GM18526 (cell line): ENCODE data around the gene MAPKAPK3.

Experiments
- POLR2A ChIP-seq: IDR thresholded peaks from 3 replicates; pipeline ENCODE4 v1.6.1; 2011; ENCODE audit not compliant: insufficient read length; ENCODE audit errors: extremely low read depth

MAPKAPK3 gene

DNA sequence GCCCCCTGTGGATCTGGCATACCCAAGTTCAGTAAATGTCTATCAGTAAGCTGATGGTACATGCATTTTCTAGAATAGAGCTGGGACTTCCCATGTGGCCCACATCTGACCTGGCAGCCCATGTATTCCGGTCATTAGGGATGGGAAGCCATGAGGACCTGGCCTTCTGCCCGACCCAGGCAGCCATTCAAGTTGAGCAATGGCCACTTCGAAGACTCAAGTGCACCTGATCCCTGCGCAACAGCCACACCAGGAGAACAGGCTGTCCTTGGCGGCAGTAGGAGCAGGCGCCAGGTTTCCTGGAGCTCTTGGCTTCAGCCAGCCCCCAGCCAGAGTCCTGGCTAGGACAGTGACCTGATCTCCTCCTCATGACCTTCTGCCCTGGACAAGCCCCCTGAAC is 33.1 kb upstream of the MAPKAPK3 start:
- TF ChIP-seq POLR2A, result no peak

DNA sequence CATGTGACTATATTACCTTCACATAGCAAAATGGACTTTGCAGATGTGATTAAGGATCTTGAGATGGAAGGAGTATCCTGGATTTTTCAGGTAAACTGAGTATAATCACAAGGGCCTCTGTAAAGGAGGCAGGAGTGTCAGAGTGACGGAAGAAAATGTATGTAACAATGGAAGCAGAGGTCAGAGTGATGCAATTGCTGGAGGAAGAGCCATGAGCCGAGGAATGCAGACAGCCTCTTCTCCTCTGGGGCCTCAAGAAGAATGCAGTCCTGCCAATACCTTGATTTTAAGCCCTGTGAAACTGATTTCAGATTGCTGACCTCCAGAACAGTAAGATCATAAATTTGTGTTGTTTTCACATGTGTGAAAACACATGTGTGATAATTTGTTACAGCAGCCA is 32.6 kb upstream of the MAPKAPK3 start:
- TF ChIP-seq POLR2A, result no peak

DNA sequence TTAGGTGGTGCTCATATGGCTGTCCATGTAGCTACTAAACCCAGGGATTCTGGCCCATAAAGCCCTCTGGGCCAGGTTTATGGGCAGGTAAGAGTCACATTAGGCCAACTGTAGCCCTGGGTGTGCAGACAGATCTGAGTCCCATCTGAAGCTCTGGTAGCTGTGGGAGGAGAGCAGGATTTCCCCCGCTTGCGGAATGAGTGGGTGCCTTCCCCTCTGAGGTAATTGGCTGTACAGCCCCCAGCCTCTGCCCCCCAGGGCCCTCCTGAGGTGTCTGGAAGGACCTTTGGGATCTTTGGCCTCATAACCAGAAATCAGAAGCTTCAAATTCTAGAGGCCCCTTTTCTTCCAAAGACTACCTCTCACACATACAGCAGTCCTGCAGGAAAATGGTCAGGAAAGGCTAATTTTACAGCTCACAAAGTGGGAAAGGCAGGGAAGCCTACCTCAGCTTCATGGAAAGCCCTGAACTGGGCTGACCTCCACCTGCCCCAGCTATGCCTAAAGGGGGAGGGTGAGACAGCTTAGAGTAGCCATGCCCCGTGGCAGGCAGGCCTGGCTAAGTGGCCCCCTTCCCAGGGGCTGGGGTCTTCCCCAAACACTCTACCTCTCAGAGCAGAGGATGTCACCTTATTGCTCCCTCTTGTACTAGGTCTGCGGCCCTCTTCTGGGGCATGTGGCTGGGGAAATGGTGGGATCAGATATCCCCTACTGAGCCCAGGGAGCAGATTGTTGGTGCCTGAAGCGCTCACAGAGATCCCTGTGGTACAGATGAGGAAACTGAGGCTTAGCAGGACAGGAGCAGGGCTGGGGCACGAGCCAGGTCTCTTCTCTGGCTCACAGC is 30.8 kb upstream of the MAPKAPK3 start:
- TF ChIP-seq POLR2A, result no peak

DNA sequence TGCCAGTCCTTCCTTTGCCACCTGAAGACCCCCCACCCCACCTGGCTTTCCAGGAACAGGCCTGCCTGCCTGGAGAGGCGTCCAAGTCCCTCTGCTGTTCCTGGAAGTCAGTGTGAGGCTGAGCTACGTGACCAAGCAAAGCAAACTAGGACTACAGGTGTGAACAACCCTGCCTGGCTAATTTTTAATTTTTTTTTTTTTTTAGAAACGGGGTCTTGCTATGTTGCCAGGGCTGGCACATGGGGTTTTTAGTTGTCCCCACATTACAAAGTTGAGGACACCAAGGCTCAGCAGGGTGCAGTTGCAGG is 30.2 kb upstream of the MAPKAPK3 start:
- no peak for TF ChIP-seq POLR2A

DNA sequence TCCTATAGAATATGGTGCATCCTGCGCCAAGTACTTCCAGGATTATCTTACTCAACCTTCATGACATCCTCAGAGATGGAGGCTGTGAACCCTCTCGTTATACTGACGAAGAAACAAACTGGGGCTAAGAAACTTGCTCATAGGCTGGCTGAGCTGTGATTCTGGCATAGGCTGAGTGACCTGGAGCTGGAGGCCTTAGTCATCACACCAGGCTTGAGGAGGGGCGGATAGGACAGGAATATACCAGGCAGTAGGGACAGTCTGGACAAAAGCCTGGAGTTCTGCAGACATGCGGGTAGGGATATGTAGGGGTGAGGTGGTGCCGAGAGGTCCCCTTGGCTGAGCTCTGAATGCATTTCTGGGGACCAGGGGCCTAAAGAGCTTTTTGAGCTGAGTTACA is 29.6 kb upstream of the MAPKAPK3 start:
- no peak for TF ChIP-seq POLR2A

DNA sequence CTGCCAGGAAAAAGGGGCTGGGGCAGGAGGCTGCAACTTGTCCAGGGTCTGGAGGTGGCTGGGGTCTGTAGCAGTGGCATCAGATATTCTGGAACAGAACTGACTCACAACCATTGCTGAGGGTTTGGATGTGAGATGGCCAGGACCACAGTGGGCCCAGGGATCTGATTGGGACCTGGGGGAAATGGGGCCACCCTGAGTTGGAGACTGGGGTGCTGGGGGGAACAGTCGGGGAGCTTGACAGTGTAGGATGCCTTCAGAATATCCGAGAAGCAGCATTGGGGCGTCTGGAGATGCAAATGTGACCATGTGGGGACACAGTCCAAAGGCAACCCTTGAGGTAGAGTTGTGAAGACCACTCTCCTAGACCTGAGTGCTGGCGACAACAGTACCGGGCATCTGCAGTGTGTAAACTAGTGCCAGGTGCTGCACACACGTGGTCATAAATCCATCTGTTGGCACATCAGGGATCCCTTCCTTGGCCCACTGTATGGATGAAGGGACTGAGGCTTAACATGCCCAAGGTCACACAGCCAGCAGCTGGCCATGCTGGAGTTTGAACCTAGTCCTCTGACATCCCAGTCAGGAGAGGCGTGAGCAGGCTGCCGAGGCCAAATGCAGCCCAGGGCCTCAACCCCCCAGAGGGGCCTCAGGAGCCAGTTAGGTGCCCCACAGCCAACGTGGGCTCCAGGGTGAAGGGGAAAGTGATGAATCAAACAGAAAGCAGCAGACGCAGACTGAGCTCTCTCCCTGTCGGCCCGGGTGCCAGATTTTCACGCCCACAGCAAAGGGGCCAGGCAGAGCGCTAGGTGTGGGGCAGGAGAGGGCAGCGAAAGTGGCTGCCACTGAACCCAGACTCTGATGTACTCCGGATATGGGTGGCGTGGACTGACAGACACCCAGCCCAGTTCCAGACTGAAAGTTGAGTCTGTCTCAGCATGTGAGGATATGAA is 28.9 kb upstream of the MAPKAPK3 start:
- TF ChIP-seq POLR2A, result no peak

DNA sequence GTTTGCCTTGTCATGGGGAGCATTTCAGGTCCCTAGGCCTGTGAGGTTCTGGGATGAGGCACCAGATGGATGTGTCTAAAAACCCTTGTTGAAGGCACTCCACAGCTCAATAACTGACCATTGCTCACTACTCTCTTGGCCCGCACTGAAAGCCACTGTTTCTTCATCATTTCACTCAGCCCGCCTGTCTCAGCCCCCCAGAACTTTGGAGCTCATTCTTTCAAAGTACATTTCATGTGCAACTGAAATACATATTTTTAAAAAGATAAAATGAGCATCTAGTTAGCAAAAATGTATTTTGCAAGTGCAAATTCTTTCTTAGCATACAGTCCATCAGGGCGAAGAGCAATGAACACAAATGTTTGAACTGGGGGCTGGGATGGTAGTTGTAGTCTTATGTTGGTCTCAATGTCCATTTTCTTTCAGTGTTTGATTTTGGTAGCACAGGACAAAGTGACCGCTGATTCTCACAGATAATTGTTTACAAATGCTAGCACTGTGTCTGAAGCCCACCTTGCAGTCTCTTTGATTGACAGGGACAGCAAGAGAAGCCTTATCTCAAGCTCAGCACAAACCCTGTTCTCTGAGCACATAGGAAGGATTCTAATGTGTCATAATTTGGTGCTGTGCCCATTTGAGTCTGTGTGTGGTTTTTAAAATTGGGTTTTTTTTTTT is 28.1 kb upstream of the MAPKAPK3 start:
- no peak for TF ChIP-seq POLR2A

DNA sequence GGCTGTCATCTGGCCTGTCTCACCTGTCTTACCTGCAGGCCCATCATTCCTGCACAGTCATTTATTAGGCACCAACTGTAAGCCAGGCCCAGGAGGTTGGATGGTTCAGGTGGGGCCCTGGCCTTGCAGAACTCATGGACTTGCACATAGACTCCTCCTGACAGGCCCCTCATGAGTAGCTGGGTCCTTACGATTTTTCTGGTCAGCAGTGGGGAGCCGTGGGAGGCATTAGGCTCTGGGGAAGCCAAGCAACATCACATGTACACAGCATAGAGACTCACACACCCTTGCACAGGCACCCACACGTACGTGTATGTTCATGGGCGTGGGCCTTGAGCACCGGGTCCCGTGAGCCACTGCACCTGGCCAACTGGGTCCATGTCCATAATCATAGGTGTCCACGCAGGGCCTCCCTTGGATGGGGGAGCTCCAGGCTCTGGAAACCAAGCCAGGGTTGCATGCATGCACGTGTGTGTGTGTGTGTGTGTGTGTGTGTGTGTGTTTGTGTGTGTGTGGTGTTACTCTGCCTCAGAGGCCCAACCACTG is 25.7 kb upstream of the MAPKAPK3 start:
- TF ChIP-seq POLR2A, result no peak

DNA sequence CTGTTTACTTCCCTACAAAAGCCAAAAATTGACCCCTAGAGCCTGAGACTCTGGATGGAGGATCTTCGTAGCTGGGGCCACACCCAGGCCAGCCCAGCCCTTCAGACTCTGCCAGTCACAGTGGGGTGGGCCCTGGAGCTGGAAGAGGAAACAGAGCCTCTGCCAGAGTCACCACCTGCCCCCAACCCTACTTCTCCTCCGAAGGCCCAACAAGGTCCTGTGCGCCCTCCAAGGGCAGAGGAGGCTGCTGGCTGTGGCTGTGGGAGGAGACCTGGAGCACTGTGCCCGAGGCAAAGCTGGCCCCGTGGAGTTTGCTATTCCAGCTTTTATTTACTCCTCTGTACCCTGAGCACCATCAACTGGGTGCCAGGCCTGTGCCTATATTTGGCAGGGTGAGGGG is 24.4 kb upstream of the MAPKAPK3 start:
- no peak for TF ChIP-seq POLR2A

DNA sequence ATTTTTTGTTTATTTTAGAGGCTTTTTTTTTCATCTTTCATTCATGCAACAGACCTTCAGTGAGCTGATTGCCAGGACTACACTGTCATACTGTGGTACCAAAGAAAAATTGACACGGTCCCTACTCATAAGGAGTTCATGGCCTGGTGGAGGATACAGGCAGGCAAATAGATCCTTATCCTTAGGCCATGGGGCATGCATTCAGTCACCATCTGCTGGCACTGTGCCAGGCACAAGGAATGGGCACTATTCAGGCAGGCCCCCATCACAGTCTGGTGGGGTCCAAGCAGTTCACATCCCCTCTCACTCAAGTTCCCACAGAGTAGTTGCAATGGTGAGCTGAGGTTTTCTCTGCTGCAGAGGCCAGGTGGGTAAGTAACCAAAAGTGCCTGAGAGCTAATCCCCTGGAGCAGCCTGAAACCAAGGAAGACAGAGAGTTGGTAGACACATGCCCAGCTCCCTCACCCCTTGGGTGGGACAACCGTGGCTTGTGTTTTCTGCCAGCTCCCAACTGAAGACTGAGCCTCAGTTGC is 22.6 kb upstream of the MAPKAPK3 start:
- no peak for TF ChIP-seq POLR2A

DNA sequence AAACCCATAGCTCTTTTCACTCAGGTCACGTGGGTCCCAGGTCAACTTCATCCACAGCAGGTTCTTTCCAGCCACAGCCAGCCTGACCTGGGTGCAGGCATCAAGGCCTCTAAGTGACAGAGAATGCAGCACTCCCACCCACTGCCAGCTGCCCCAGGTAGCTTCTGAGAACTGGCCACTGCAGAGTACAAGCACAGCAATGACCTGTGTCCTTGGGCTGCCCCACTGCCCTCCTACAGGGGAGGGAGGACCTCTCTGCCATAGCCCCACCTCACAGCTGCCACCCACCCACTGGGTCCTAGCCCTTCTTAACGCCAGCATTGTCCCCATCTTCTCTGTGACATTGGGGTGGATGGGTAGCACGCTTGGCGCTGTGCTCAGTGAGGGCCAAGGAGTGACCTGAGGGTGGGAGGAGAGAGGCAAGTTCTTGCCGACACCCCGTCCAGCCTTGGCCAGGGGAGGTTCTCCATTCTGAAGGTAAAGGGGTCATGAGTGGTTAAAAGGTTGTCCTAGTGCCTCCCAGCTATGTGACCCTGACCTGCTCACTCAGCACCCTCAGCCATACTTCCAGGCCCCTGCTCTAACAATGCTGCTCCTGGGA is 17.7 kb upstream of the MAPKAPK3 start:
- TF ChIP-seq POLR2A, result no peak

DNA sequence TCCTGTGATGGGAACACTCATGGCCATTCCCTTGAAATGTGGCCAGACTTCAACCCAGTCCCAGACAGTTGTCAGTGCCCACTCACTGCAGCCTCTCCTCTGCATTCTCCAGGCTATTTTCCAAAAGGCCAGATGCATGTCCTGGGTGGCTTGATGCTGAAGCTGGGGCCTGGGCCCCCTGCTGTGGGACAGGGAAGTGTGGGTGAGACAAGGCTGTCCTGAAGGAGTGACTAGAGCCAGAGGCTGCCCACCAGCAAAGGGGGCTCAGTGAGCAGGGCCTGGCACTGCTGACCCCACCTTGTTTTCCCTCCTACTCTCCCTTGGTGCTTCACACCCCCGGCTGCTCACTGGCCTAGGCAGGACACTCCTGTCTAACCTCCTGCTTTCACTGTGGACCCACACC is 17.2 kb upstream of the MAPKAPK3 start:
- TF ChIP-seq POLR2A, result no peak

DNA sequence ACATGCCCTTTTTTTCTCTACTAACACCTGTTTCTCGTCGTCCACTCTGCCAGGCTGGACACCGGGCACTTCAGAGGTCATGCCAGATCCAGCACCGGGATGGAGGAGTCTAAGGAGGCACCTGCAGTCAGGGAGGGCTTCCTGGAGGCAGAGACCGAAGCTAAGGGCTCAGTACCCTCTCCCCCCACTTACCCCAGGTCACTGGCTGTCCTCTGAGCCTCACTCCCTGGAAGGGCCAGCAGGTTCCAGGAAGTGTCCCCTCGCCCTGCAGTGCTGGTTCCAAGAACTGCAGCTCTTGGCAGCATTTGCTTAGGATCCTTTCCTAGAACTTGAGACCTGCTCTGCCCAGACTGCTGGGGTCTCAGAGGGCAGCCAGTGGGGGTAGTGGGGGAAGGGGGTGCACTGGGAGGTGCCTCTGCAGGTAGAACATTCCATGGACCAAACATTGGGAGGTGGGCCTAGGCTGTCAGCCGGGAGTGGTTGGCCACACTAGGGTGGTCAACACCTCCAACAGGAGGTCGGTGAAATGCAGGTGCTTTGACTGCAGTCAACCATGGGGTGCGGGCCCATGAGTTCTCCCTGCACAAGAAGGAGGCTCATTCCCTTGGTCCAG is 16.7 kb upstream of the MAPKAPK3 start:
- TF ChIP-seq POLR2A, result no peak

DNA sequence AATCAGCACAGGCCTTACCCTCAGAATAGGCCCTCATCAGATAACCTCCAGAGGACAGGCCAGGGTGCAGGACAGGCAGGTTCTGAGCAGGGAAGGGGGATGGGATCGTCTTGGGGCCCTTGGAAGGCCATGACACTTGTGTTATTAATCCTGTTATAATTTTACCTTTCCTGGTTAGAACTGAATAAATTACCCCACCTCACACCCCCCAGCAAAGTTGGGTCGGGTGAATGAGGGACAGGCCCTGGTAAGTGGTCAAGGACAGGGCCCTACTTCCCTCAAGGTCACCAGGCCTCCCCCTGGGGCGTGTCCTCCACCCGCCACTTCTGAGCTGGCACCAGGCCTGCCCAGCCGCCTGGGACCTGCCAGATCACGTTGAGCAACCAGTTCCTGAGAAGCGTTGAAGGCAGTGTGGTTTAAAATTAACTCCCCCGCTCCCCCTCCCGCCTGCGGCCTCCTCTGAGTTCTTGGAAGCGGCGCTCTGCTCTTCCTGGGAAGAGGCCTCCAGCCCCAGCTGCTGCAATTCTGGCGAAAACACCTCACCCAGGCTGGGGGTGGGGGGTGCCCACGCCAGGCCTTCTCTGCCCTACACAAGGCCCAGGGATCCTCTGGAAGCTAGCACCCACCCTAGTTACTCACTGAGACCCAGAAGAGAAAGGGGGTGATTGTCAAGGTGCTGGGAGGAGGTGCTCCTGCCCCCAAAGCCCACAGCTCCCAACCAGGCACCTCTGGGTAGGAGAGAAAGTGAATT is 15.9 kb upstream of the MAPKAPK3 start:
- TF ChIP-seq POLR2A, result peak; percentile 45
